Gastroesophageal sphincter (tissue), 3 donors: ENCODE results near the gene LRRC74A.

Experiments
- CTCF ChIP-seq, 4 experiments: fragments of 200-600 bp in 2 of 4; fragments of 450-650 bp in 2 of 4; sonication (generic) in 1 of 4; IDR thresholded peaks; one replicate each; pipeline ENCODE4 v1.5.1; 2017 to 2019; ENCODE audit warnings: antibody characterized with exemption in 4 of 4, mild to moderate bottlenecking in 2 of 4, moderate library complexity in 2 of 4
- EP300 ChIP-seq: sonication (generic); formaldehyde crosslinking; IDR thresholded peaks from one replicate; pipeline ENCODE4 v1.6.1; 2017; ENCODE audit warnings: antibody characterized with exemption, mild to moderate bottlenecking
- POLR2A ChIP-seq, 2 donors: fragments of 450-650 bp; IDR thresholded peaks; one replicate each; pipeline ENCODE4 v1.6.1; 2017; ENCODE audit warnings: antibody characterized with exemption in 2 of 2, mild to moderate bottlenecking in 2 of 2, moderate library complexity in 1 of 2
- POLR2AphosphoS5 ChIP-seq: sonication (generic); formaldehyde crosslinking; IDR thresholded peaks from one replicate; pipeline ENCODE4 v1.6.1; 2017; ENCODE audit warnings: antibody characterized with exemption

GRCh38 chr14:76846331-76847047 is 20.3 kb downstream of the LRRC74A start:
- TF ChIP-seq CTCF (IDR thresholded peaks at IDR 0.05) (no peak), POLR2A (IDR thresholded peaks at IDR 0.05) (no peak), EP300 (no peak), POLR2AphosphoS5 (no peak)
